ENCODE results near the gene GARRE1. TPM values are rescaled to one million over a fixed set of nuclear protein-coding genes. Genes with fewer than 3 reads are reported as not detected.
"Not testable (repeated sequence)": the region's sequence is repeated elsewhere in the genome, so short reads cannot be mapped to it uniquely, and the experiment has no call there.

Gene GARRE1
- total RNA-seq, 2 experiments from 2014 or later: 69.7 to 72.0 TPM

DNA sequence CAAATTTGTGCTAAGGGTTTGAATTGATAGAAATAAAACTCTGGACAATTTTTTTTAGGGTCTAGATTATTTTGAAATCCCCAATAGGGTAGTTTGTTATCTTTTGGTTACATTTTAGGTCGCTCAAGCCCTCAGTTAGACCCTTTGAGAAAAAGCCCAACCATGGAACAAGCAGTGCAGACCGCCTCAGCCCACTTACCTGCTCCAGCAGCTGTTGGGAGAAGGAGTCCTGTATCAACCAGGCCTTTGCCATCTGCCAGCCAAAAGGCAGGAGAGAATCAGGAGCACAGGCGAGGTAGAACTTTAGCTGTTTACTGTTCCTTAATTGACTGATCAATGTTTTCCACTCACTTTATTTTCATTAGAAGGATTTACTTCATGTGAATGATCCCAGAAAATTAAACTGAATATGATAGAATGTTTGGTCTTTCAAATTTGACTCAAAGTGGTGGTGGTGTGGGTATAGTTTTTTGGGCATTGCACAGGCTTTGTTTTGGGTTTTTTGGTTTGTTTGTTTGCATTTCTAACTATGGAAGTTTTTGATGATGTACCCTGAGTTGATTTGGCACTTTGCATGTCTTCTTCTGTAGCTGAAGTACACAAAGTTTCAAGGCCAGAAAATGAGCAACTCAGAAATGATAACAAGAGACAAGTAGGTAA, 39.2 kb upstream of the GARRE1 start:
- H3K27ac Mint-ChIP-seq: peak overlapping the region; percentile 71
- DNase-seq: no peak
- TF ChIP-seq, protein P1, sequence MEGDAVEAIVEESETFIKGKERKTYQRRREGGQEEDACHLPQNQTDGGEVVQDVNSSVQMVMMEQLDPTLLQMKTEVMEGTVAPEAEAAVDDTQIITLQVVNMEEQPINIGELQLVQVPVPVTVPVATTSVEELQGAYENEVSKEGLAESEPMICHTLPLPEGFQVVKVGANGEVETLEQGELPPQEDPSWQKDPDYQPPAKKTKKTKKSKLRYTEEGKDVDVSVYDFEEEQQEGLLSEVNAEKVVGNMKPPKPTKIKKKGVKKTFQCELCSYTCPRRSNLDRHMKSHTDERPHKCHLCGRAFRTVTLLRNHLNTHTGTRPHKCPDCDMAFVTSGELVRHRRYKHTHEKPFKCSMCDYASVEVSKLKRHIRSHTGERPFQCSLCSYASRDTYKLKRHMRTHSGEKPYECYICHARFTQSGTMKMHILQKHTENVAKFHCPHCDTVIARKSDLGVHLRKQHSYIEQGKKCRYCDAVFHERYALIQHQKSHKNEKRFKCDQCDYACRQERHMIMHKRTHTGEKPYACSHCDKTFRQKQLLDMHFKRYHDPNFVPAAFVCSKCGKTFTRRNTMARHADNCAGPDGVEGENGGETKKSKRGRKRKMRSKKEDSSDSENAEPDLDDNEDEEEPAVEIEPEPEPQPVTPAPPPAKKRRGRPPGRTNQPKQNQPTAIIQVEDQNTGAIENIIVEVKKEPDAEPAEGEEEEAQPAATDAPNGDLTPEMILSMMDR (IDR thresholded peaks at IDR 0.05): no peak
- Histone ChIP-seq H3K9me3 (ENCODE audit: control insufficient read depth in 1 of 2, insufficient read depth in 1 of 2, low read length in 2 of 2) (no peaks in the 10 kb centered on the region), H3K27ac (ENCODE audit: low read depth in 1 of 2, low read length in 2 of 2) (no peak overlapping the region), H3K36me3 (ENCODE audit: insufficient read depth, low read length) (peaks cover 70% of the 10 kb centered on the region), H3K27me3 (ENCODE audit: control insufficient read depth in 1 of 2, insufficient read depth in 2 of 2, low read length in 2 of 2) (no peaks in the 10 kb centered on the region), H3K4me3 (ENCODE audit: low read length) (no peak overlapping the region), H3K4me1 (ENCODE audit: insufficient read depth, low read length) (peaks cover 31% of the 10 kb centered on the region)
- ChIA-PET CTCF (interaction anchor here (0.7 kb wide), 1 partner anchor 31 kb away, joined by 3 read pairs; no protein-coding TSS in a partner anchor), POLR2A (no interaction called here)
- intact Hi-C loops (cut with DNase I, micrococcal nuclease): loop anchor here (5.0 kb wide), 5 partner anchors 37 to 102 kb away; partner anchors contain the start of gene GARRE1 (in 1 of the 2)
- peaks cover 44% of the 10 kb centered on the region for H3K4me1 Mint-ChIP-seq (ENCODE audit: low read depth)
- no peak for ATAC-seq (ENCODE audit: poor library complexity)
- H3K4me3 Mint-ChIP-seq: no peak overlapping the region
- H3K27me3 Mint-ChIP-seq: no peaks in the 10 kb centered on the region
- H3K36me3 Mint-ChIP-seq (ENCODE audit: low read depth): peaks cover 72% of the 10 kb centered on the region
- no peaks in the 10 kb centered on the region for H3K9me3 Mint-ChIP-seq

DNA sequence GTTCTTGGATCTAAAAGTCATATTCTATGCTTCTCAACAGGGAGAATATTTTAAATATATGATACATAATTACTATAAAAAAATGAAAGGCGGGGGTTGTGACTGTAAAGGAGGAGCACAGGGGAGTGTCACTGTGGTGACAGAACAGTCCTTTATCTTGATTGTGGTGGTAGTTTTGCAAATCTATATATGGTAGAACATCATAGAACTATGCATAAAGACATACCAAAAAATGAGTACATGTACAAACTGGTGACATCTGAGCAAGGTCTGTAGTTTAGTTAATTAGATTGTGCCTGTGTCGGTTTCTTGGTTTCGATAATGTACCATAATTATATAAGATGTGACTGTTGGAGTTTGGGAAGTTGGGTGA, 38.7 kb upstream of the GARRE1 start:
- Histone ChIP-seq H3K4me1 (ENCODE audit: insufficient read depth, low read length) (peaks cover 34% of the 10 kb centered on the region), H3K9me3 (ENCODE audit: control insufficient read depth in 1 of 2, insufficient read depth in 1 of 2, low read length in 2 of 2) (no peaks in the 10 kb centered on the region), H3K4me3 (ENCODE audit: low read length) (no peak overlapping the region), H3K36me3 (ENCODE audit: insufficient read depth, low read length) (peaks cover 70% of the 10 kb centered on the region), H3K27ac (ENCODE audit: low read depth in 1 of 2, low read length in 2 of 2) (no peak overlapping the region), H3K27me3 (ENCODE audit: control insufficient read depth in 1 of 2, insufficient read depth in 2 of 2, low read length in 2 of 2) (no peaks in the 10 kb centered on the region)
- H3K4me3 Mint-ChIP-seq: peak overlapping the region; percentile 63
- H3K4me1 Mint-ChIP-seq (ENCODE audit: low read depth): peaks cover 49% of the 10 kb centered on the region
- ChIA-PET CTCF (no interaction called here), POLR2A (no interaction called here)
- DNase-seq: peak in 1 of 14 experiments; percentile 15
- peak; percentile 18 for ATAC-seq (ENCODE audit: poor library complexity)
- peaks cover 74% of the 10 kb centered on the region for H3K36me3 Mint-ChIP-seq (ENCODE audit: low read depth)
- intact Hi-C loops (cut with DNase I, micrococcal nuclease): loop anchor here (5.0 kb wide), 5 partner anchors 37 to 102 kb away; partner anchors contain the start of gene GARRE1 (in 1 of the 2)
- TF ChIP-seq, protein P1 (IDR thresholded peaks at IDR 0.05): no peak
- H3K9me3 Mint-ChIP-seq: no peaks in the 10 kb centered on the region
- no peaks in the 10 kb centered on the region for H3K27me3 Mint-ChIP-seq
- peak overlapping the region; percentile 71 for H3K27ac Mint-ChIP-seq

DNA sequence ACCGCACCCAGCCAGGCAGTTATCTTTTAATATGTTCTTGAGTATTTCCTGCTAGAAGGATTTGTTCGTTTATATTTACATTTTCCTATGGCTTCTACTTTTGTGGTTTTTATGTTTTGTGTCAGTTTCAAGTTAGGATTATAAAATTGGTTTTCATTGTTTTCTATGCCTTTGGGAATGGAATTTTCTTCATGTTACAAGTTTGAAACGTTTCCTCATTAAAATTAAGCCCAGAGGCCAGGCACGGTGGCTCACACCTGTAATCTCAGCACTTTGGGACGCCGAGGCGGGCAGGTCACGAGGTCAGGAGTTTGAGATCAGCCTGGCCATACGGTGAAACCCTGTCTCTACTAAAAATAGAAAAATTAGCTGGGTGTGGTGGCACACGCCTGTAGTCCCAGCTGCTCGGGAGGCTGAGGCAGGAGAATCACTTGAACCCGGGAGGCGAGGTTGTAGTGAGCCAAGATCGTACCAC, 37.6 kb upstream of the GARRE1 start:
- not testable (repeated sequence) for DNase-seq; H3K9me3 Mint-ChIP-seq; H3K9me3 ChIP-seq (ENCODE audit: control insufficient read depth in 1 of 2, insufficient read depth in 1 of 2, low read length in 2 of 2); H3K27me3 Mint-ChIP-seq; H3K4me3 Mint-ChIP-seq; H3K27ac ChIP-seq (ENCODE audit: low read depth in 1 of 2, low read length in 2 of 2); ATAC-seq (ENCODE audit: poor library complexity); H3K4me3 ChIP-seq (ENCODE audit: low read length); H3K27me3 ChIP-seq (ENCODE audit: control insufficient read depth in 1 of 2, insufficient read depth in 2 of 2, low read length in 2 of 2)
- ChIA-PET POLR2A (interaction anchor here (0.7 to 1.4 kb wide), 2 partner anchors 44 to 49 kb away, joined by 4 to 11 read pairs; partner anchors contain the start of gene LSM14A), CTCF (interaction anchor here (0.7 kb wide), 1 partner anchor 801 kb away, joined by 3 read pairs; no protein-coding TSS in a partner anchor)
- H3K4me1 Mint-ChIP-seq (ENCODE audit: low read depth): peaks cover 51% of the 10 kb centered on the region
- H3K27ac Mint-ChIP-seq: peak overlapping the region; percentile 63
- peaks cover 70% of the 10 kb centered on the region for H3K36me3 ChIP-seq (ENCODE audit: insufficient read depth, low read length)
- H3K4me1 ChIP-seq (ENCODE audit: insufficient read depth, low read length): peaks cover 37% of the 10 kb centered on the region
- H3K36me3 Mint-ChIP-seq (ENCODE audit: low read depth): peaks cover 77% of the 10 kb centered on the region
- intact Hi-C loops (cut with DNase I, micrococcal nuclease): loop anchor here (5.0 kb wide), 5 partner anchors 36 to 101 kb away; partner anchors contain the start of gene GARRE1 (in 1 of the 2)

All from CD4-positive, alpha-beta T cell (primary cell).